GM23338 (cell line): ENCODE data around the gene FGF2. TPM values are rescaled to one million over a fixed set of nuclear protein-coding genes. Genes with fewer than 3 reads are reported as not detected.

Experiments
- ATAC-seq: fragments of 200-7000 bp; cut with Tn5 transposase; 3 replicates; pipeline ENCODE4 v1.9.1; 2020
- DNase-seq: peaks from one replicate; pipeline ENCODE4 v3.0.0-alpha.2; 2015; ENCODE audit warnings: low spot score
- H2AFZ ChIP-seq: fragments of 200-600 bp; sonication (generic); 2 replicates; pipeline ENCODE4 v1.8.0; 2016; ENCODE audit warnings: antibody characterized with exemption, mild to moderate bottlenecking, moderate library complexity
- H3F3A ChIP-seq: fragments of 200-600 bp; sonication (generic); replicated peaks from 2 replicates; pipeline ENCODE4 v1.8.0; 2017; ENCODE audit warnings: antibody characterized with exemption, mixed run types, low read depth
- H3K27ac ChIP-seq: fragments of 200-600 bp; sonication (generic); 2 replicates; pipeline ENCODE4 v1.6.1; 2016; ENCODE audit warnings: low read depth
- H3K27me3 ChIP-seq: fragments of 200-600 bp; sonication (generic); 2 replicates; pipeline ENCODE4 v1.8.0; 2016; ENCODE audit warnings: mild to moderate bottlenecking, mixed run types, moderate library complexity; ENCODE audit not compliant: insufficient read depth
- H3K36me3 ChIP-seq: fragments of 200-600 bp; sonication (generic); 2 replicates; pipeline ENCODE4 v1.8.0; 2016; ENCODE audit warnings: mild to moderate bottlenecking; ENCODE audit not compliant: insufficient read depth
- H3K4me1 ChIP-seq: fragments of 200-600 bp; sonication (generic); 2 replicates; pipeline ENCODE4 v1.8.0; 2016; ENCODE audit warnings: mild to moderate bottlenecking, moderate library complexity; ENCODE audit not compliant: insufficient read depth
- H3K4me2 ChIP-seq: fragments of 200-600 bp; sonication (generic); 2 replicates; pipeline ENCODE4 v1.7.1; 2017; ENCODE audit warnings: mixed run types
- H3K4me3 ChIP-seq: fragments of 200-600 bp; sonication (generic); 2 replicates; pipeline ENCODE4 v1.6.1; 2016; ENCODE audit warnings: mixed run types
- H3K79me2 ChIP-seq: fragments of 200-600 bp; sonication (generic); replicated peaks from 2 replicates; pipeline ENCODE4 v1.8.0; 2017; ENCODE audit warnings: mild to moderate bottlenecking; ENCODE audit not compliant: insufficient read depth
- H3K9me2 ChIP-seq: fragments of 200-600 bp; sonication (generic); 2 replicates; pipeline ENCODE4 v1.8.0; 2017; ENCODE audit not compliant: insufficient read depth
- H4K20me1 ChIP-seq: fragments of 200-600 bp; sonication (generic); replicated peaks from 2 replicates; pipeline ENCODE4 v1.8.0; 2017; ENCODE audit warnings: mild to moderate bottlenecking; ENCODE audit not compliant: insufficient read depth
- H3K27ac Mint-ChIP-seq: 2 replicates; pipeline ENCODE4 v1.8.0; 2020; ENCODE audit warnings: inconsistent platforms, mild to moderate bottlenecking, moderate library complexity, mixed read lengths
- H3K27me3 Mint-ChIP-seq: 3 replicates; pipeline ENCODE4 v1.8.0; 2022; ENCODE audit warnings: low read depth, mild to moderate bottlenecking, moderate library complexity, mixed read lengths, inconsistent platforms; ENCODE audit not compliant: insufficient read depth, poor library complexity
- H3K36me3 Mint-ChIP-seq: 3 replicates; pipeline ENCODE4 v1.8.0; 2021; ENCODE audit warnings: low read depth, mild to moderate bottlenecking, inconsistent platforms, moderate library complexity, mixed read lengths
- H3K4me1 Mint-ChIP-seq: 3 replicates; pipeline ENCODE4 v1.8.0; 2020; ENCODE audit warnings: mild to moderate bottlenecking, inconsistent platforms, mixed read lengths
- H3K4me3 Mint-ChIP-seq: 3 replicates; pipeline ENCODE4 v1.8.0; 2021; ENCODE audit warnings: moderate library complexity, mild to moderate bottlenecking, inconsistent platforms, mixed read lengths
- H3K9me3 Mint-ChIP-seq: 3 replicates; pipeline ENCODE4 v1.8.0; 2020; ENCODE audit warnings: moderate library complexity, mild to moderate bottlenecking, inconsistent platforms, mixed read lengths
- CREB1 ChIP-seq: fragments of 250-450 bp; sonication (Bioruptor Pico); IDR thresholded peaks from 2 replicates; pipeline ENCODE4 v1.5.0; 2020; ENCODE audit warnings: low read depth, mild to moderate bottlenecking, moderate library complexity
- CTCF ChIP-seq, 2 experiments: fragments of 200-600 bp in 1 of 2; sonication (generic) in 1 of 2; conservative IDR thresholded peaks; 2 replicates each; pipeline versions ENCODE4 v1.5.1 to v1.6.1; 2016 to 2017; ENCODE audit warnings: antibody characterized with exemption in 2 of 2, low read depth in 2 of 2, mild to moderate bottlenecking in 2 of 2, moderate library complexity in 1 of 2
- EZH2 ChIP-seq: fragments of 200-600 bp; sonication (generic); IDR thresholded peaks from one replicate; pipeline ENCODE4 v1.8.0; 2017; ENCODE audit warnings: antibody characterized with exemption, mild to moderate bottlenecking, low read depth; ENCODE audit not compliant: unreplicated experiment
- NANOG ChIP-seq: IDR thresholded peaks from 2 replicates; pipeline ENCODE4 v1.6.1; 2016; ENCODE audit warnings: antibody characterized with exemption, borderline replicate concordance
- POLR2AphosphoS5 ChIP-seq: IDR thresholded peaks from 2 replicates; pipeline ENCODE4 v1.6.1; 2016; ENCODE audit warnings: antibody characterized with exemption, low read depth
- REST ChIP-seq: IDR thresholded peaks from one replicate; pipeline ENCODE4 v1.6.1; 2018; ENCODE audit warnings: antibody characterized with exemption; ENCODE audit not compliant: unreplicated experiment
- STAT1 ChIP-seq: IDR thresholded peaks from one replicate; pipeline ENCODE4 v1.6.1; 2016; ENCODE audit warnings: antibody characterized with exemption; ENCODE audit not compliant: unreplicated experiment
- ZNF114 ChIP-seq: fragments of 250-450 bp; sonication (Bioruptor Pico); IDR thresholded peaks from 2 replicates; pipeline ENCODE4 v1.5.0; 2020; ENCODE audit warnings: mild to moderate bottlenecking, moderate library complexity
- ZNF462 ChIP-seq: fragments of 250-450 bp; sonication (Bioruptor Pico); IDR thresholded peaks from 2 replicates; pipeline ENCODE4 v1.5.0; 2020; ENCODE audit warnings: mild to moderate bottlenecking, moderate library complexity
- long read RNA-seq: library from polyadenylated mRNA; unstranded; transcript quantifications from one replicate; pipeline ENCODE4 v2.0.0, GENCODE V29; 2020; ENCODE audit not compliant: unreplicated experiment
- polyA plus RNA-seq: library from polyadenylated mRNA; unstranded; fragments of >200 nt; fragmentation: Nextera tagmentation; extraction: Ambion mirVana; gene quantifications from 2 replicates; pipeline ENCODE4 v1.2.1, GENCODE V29; 2016
- total RNA-seq: library from RNA; depleted of rRNA; stranded (reverse); fragments of >200 nt; shearing (Covaris generic); gene quantifications from 2 replicates; pipeline ENCODE4 v1.2.3, GENCODE V29; 2014; rRNA removed
- TF ChIP-seq, protein P1 (sequence below): IDR thresholded peaks from 2 replicates; pipeline ENCODE4 v1.6.1; 2016; ENCODE audit warnings: antibody characterized with exemption

FGF2 gene
- 84.4 and 96.0 TPM in 2 replicates for total RNA-seq
- polyA plus RNA-seq: 28.3 and 28.8 TPM in 2 replicates
- long read RNA-seq, full-length matches to known transcripts: 2 of 6 reads
- long read RNA-seq, partial matches to known transcripts: 1 of 6 reads
- long read RNA-seq, other reads (novel, unspliced or antisense): 3 of 6 reads

DNA sequence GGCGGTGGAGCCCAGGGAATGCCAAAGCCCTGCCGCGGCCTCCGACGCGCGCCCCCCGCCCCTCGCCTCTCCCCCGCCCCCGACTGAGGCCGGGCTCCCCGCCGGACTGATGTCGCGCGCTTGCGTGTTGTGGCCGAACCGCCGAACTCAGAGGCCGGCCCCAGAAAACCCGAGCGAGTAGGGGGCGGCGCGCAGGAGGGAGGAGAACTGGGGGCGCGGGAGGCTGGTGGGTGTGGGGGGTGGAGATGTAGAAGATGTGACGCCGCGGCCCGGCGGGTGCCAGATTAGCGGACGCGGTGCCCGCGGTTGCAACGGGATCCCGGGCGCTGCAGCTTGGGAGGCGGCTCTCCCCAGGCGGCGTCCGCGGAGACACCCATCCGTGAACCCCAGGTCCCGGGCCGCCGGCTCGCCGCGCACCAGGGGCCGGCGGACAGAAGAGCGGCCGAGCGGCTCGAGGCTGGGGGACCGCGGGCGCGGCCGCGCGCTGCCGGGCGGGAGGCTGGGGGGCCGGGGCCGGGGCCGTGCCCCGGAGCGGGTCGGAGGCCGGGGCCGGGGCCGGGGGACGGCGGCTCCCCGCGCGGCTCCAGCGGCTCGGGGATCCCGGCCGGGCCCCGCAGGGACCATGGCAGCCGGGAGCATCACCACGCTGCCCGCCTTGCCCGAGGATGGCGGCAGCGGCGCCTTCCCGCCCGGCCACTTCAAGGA lies at the start of gene FGF2:
Gene FGF2, plus strand, starts transcription at position 279 of the 705 bp plus-strand sequence. Its CDS starts 344 bp downstream, at position 623.
- Histone ChIP-seq H4K20me1 (no peaks in the 10 kb centered on the region; the same call in 1 of the 2 replicates), H3K9me2 (no peaks in the 10 kb centered on the region), H3K27me3 (no peaks in the 10 kb centered on the region), H3K79me2 (peaks cover 58% of the 10 kb centered on the region), H3K4me2 (peak within 1 kb of the TSS; percentile 93), H3K27ac (peak within 1 kb of the TSS; percentile 96), H3F3A (peaks cover 9% of the 10 kb centered on the region), H3K4me3 (peak within 1 kb of the TSS; percentile 68), H3K4me1 (peaks cover 36% of the 10 kb centered on the region), H2AFZ (peak within 1 kb of the TSS; percentile 56; the same call in 1 of the 2 replicates), H3K36me3 (no peaks in the 10 kb centered on the region; the same call in 1 of the 2 replicates)
- Mint-ChIP-seq H3K27me3 (peaks cover 17% of the 10 kb centered on the region), H3K4me3 (peak within 1 kb of the TSS; percentile 86), H3K9me3 (no peaks in the 10 kb centered on the region), H3K4me1 (peaks cover 43% of the 10 kb centered on the region), H3K27ac (peak within 1 kb of the TSS; percentile 96), H3K36me3 (peaks cover 36% of the 10 kb centered on the region)
- no peak for TF ChIP-seq ZNF462
- no peak for TF ChIP-seq EZH2
- TF ChIP-seq, protein P1, sequence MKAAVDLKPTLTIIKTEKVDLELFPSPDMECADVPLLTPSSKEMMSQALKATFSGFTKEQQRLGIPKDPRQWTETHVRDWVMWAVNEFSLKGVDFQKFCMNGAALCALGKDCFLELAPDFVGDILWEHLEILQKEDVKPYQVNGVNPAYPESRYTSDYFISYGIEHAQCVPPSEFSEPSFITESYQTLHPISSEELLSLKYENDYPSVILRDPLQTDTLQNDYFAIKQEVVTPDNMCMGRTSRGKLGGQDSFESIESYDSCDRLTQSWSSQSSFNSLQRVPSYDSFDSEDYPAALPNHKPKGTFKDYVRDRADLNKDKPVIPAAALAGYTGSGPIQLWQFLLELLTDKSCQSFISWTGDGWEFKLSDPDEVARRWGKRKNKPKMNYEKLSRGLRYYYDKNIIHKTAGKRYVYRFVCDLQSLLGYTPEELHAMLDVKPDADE: no peak
- TF ChIP-seq NANOG: no peak
- TF ChIP-seq REST: peak; percentile 13
- TF ChIP-seq CREB1: peak; percentile 43; the same call in 1 of the 2 replicates
- no peak for TF ChIP-seq STAT1
- no peak for TF ChIP-seq CTCF (conservative IDR thresholded peaks at IDR 0.05; ENCODE audit: low read depth in 2 of 2)
- no peak for TF ChIP-seq ZNF114 (CRISPR knock-in tag)
- TF ChIP-seq POLR2AphosphoS5: peak; percentile 61
- DNase-seq (peak; percentile 84), ATAC-seq (peak; percentile 55)
